ENCODE data around the gene FAM78A.

DNA sequence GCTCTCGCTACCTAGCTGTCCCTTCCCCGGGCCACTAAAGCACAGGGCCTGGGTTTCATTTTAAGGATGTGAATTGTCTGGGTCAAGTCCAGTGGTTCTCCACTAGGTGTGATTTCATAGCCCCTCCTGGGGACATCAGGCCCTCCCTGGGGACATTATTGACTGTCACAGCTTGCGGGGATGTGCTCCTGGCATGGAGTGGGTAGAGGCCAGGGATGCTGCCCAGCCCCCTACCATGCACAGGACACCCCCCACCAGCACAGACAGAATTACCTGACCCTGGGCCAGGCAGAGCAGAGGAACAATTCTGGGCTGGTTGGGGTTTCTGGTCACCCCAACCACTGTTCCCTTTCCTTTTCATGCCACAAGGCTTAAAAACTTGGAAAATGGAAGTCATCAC is 4.1 kb downstream of the FAM78A start:
- TF ChIP-seq, protein P1, sequence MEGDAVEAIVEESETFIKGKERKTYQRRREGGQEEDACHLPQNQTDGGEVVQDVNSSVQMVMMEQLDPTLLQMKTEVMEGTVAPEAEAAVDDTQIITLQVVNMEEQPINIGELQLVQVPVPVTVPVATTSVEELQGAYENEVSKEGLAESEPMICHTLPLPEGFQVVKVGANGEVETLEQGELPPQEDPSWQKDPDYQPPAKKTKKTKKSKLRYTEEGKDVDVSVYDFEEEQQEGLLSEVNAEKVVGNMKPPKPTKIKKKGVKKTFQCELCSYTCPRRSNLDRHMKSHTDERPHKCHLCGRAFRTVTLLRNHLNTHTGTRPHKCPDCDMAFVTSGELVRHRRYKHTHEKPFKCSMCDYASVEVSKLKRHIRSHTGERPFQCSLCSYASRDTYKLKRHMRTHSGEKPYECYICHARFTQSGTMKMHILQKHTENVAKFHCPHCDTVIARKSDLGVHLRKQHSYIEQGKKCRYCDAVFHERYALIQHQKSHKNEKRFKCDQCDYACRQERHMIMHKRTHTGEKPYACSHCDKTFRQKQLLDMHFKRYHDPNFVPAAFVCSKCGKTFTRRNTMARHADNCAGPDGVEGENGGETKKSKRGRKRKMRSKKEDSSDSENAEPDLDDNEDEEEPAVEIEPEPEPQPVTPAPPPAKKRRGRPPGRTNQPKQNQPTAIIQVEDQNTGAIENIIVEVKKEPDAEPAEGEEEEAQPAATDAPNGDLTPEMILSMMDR (conservative IDR thresholded peaks at IDR 0.05), result no peak
- no peak for TF ChIP-seq EZH2 (IDR thresholded peaks at IDR 0.05; ENCODE audit: low read depth)

Data from PC-9 (cell line).